OCI-LY3 (cell line): ENCODE results near the gene CDK5RAP3.

Experiments
- H2AFZ ChIP-seq: fragments of 200-600, 300-600 bp; shearing (Covaris generic); 2 replicates; pipeline ENCODE4 v1.6.0; 2014; ENCODE audit warnings: antibody characterized with exemption, low read depth, low read length
- H3K27ac ChIP-seq: fragments of 200-600, 300-600 bp; sonication (generic); 2 replicates; pipeline ENCODE4 v1.5.1; 2014; ENCODE audit warnings: mild to moderate bottlenecking, low read length, moderate library complexity, mixed read lengths
- H3K27me3 ChIP-seq: fragments of 200-600, 300-600 bp; sonication (generic); 2 replicates; pipeline ENCODE4 v1.6.1; 2014; ENCODE audit warnings: low read depth, low read length, mixed read lengths
- H3K36me3 ChIP-seq: fragments of 200-600, 300-600 bp; sonication (generic); replicated peaks from 2 replicates; pipeline ENCODE3; 2014; ENCODE audit warnings: low read depth, low read length, mixed read lengths
- H3K4me1 ChIP-seq: fragments of 300-600, 200-600 bp; sonication (generic); 2 replicates; pipeline ENCODE4 v1.6.1; 2014; ENCODE audit warnings: low read length, mixed read lengths
- H3K4me2 ChIP-seq: fragments of 200-600, 300-600 bp; sonication (generic); 2 replicates; pipeline ENCODE4 v1.6.1; 2014; ENCODE audit warnings: low read length, mixed read lengths
- H3K4me3 ChIP-seq: fragments of 300-600, 200-600 bp; sonication (generic); 2 replicates; pipeline ENCODE4 v1.5.1; 2014; ENCODE audit warnings: antibody characterized with exemption, mild to moderate bottlenecking, low read length, moderate library complexity
- H3K79me2 ChIP-seq: fragments of 300-600, 200-600 bp; shearing (Covaris generic); 2 replicates; pipeline ENCODE4 v1.6.1; 2014; ENCODE audit warnings: mild to moderate bottlenecking, low read length, mixed read lengths
- H3K9ac ChIP-seq: fragments of 300-600, 200-600 bp; shearing (Covaris generic); 2 replicates; pipeline ENCODE4 v1.6.0; 2014; ENCODE audit warnings: mild to moderate bottlenecking, low read length, moderate library complexity
- H3K9me3 ChIP-seq: fragments of 200-600, 300-600 bp; shearing (Covaris generic); 2 replicates; pipeline ENCODE4 v1.6.1; 2014; ENCODE audit warnings: low read length, mixed read lengths; ENCODE audit not compliant: insufficient read depth
- H4K20me1 ChIP-seq: fragments of 200-600, 300-600 bp; sonication (generic); 2 replicates; pipeline ENCODE4 v1.6.1; 2016; ENCODE audit warnings: low read length, mixed read lengths; ENCODE audit not compliant: insufficient read depth
- CTCF ChIP-seq: fragments of 200-600, 300-600 bp; sonication (generic); IDR thresholded peaks from 2 replicates; pipeline ENCODE4 v1.5.1; 2014; ENCODE audit warnings: antibody characterized with exemption, low read length, low read depth
- EZH2phosphoT487 ChIP-seq: fragments of 200-600 bp; shearing (Covaris generic); IDR thresholded peaks from 2 replicates; pipeline ENCODE4 v1.6.1; 2018; ENCODE audit warnings: antibody characterized with exemption, mixed run types, low read depth

Gene CDK5RAP3

GRCh38 chr17:47975189-47975822, 4.4 kb downstream of the CDK5RAP3 start:
- Histone ChIP-seq H3K4me2 (no peak overlapping the region), H3K9me3 (no peaks in the 10 kb centered on the region), H3K27me3 (no peaks in the 10 kb centered on the region), H3K27ac (no peak overlapping the region), H3K4me3 (no peak overlapping the region), H4K20me1 (no peaks in the 10 kb centered on the region), H3K36me3 (peaks cover 42% of the 10 kb centered on the region), H2AFZ (no peak overlapping the region), H3K4me1 (peaks cover 10% of the 10 kb centered on the region), H3K9ac (no peak overlapping the region), H3K79me2 (peaks cover 18% of the 10 kb centered on the region)
- TF ChIP-seq CTCF (0 out of 2 replicates have a peak, but pooled peaks have one; percentile 7), EZH2phosphoT487 (no peak)

GRCh38 chr17:47975823-47976205, 4.9 kb downstream of the CDK5RAP3 start:
- Histone ChIP-seq H3K36me3 (peaks cover 45% of the 10 kb centered on the region), H3K4me1 (peaks cover 10% of the 10 kb centered on the region), H3K9me3 (no peaks in the 10 kb centered on the region), H3K4me2 (no peak overlapping the region), H3K27me3 (no peaks in the 10 kb centered on the region), H3K9ac (no peak overlapping the region), H3K4me3 (no peak overlapping the region), H2AFZ (no peak overlapping the region), H3K27ac (no peak overlapping the region), H3K79me2 (peaks cover 18% of the 10 kb centered on the region), H4K20me1 (no peaks in the 10 kb centered on the region)
- TF ChIP-seq CTCF, result no peak
- no peak for TF ChIP-seq EZH2phosphoT487

GRCh38 chr17:47978324-47978723, 7.4 kb downstream of the CDK5RAP3 start:
- no peak overlapping the region for H3K27ac ChIP-seq
- H3K27me3 ChIP-seq, result no peaks in the 10 kb centered on the region
- peak; percentile 72 for TF ChIP-seq CTCF
- no peak for TF ChIP-seq EZH2phosphoT487
- H2AFZ ChIP-seq, result no peak overlapping the region
- H3K9ac ChIP-seq, result no peak overlapping the region
- H3K4me2 ChIP-seq, result no peak overlapping the region
- H3K4me1 ChIP-seq, result no peaks in the 10 kb centered on the region
- H3K4me3 ChIP-seq, result no peak overlapping the region
- no peaks in the 10 kb centered on the region for H3K9me3 ChIP-seq
- H3K79me2 ChIP-seq, result no peaks in the 10 kb centered on the region
- H4K20me1 ChIP-seq, result no peaks in the 10 kb centered on the region
- H3K36me3 ChIP-seq, result peaks cover 63% of the 10 kb centered on the region

- H3K4me3 ChIP-seq, result no peak overlapping the region
- no peak overlapping the region for H3K4me2 ChIP-seq
- H4K20me1 ChIP-seq, result no peaks in the 10 kb centered on the region
- no peak overlapping the region for H3K27ac ChIP-seq
- H3K79me2 ChIP-seq, result no peaks in the 10 kb centered on the region
- H2AFZ ChIP-seq, result no peak overlapping the region
- H3K4me1 ChIP-seq, result no peaks in the 10 kb centered on the region
- H3K36me3 ChIP-seq, result peaks cover 46% of the 10 kb centered on the region
- H3K9ac ChIP-seq, result no peak overlapping the region
- no peaks in the 10 kb centered on the region for H3K27me3 ChIP-seq
- no peaks in the 10 kb centered on the region for H3K9me3 ChIP-seq
- no peak for TF ChIP-seq EZH2phosphoT487
- TF ChIP-seq CTCF, result no peak
Measured at GRCh38 chr17:47980541-47980940, 9.6 kb downstream of the CDK5RAP3 start.
